GM12878 (cell line): ENCODE data around the gene SLC39A11. TPM values are rescaled to one million over a fixed set of nuclear protein-coding genes. Genes with fewer than 3 reads are reported as not detected.

Experiments
- ATAC-seq: fragments of 200-7000 bp; cut with Tn5 transposase; 3 replicates; pipeline ENCODE4 v1.9.1; 2020; ENCODE audit warnings: mild to moderate bottlenecking, moderate library complexity
- BruUV-seq: library from RNA; stranded (reverse); fragments of 400-500 nt; replicated peaks from 2 replicates; lab custom pipeline; 2021; lab: Mats Ljungman, UMichigan
- CTCF ChIA-PET: fragments of 300-600 bp; sonication (Branson Sonifier 250); formaldehyde crosslinking; extraction: SDS; loops from one replicate; lab custom pipeline; 2021; ENCODE audit warnings: inconsistent platforms; lab: Yijun Ruan, JAX
- POLR2A ChIA-PET: fragments of 350-600 bp; formaldehyde crosslinking; extraction: SDS; loops from one replicate; lab custom pipeline; 2021; ENCODE audit warnings: inconsistent platforms; lab: Charles Lee
- RAD21 ChIA-PET: fragments of 300-600 bp; sonication (Branson Sonifier 250); formaldehyde crosslinking; loops from one replicate; lab custom pipeline; 2023; ENCODE audit warnings: antibody characterized with exemption; ENCODE audit not compliant: unreplicated experiment; lab: Charles Lee
- SMC1A ChIA-PET: fragments of 300-600 bp; sonication (Branson Sonifier 250); formaldehyde crosslinking; loops from one replicate; lab custom pipeline; 2023; ENCODE audit not compliant: unreplicated experiment, uncharacterized antibody; lab: Charles Lee
- DNase-seq: peaks from one replicate; pipeline ENCODE4 v3.0.0-alpha.2; 2011; ENCODE audit warnings: low read depth, low spot score
- FAIRE-seq: peaks from 3 replicates; lab custom pipeline; 2011; peaks lifted over from hg19 to GRCh38; lab: Jason Lieb, UNC
- H2AFZ ChIP-seq: 2 replicates; pipeline ENCODE4 v1.6.0; 2011; ENCODE audit warnings: low read depth, low read length, control low read depth; ENCODE audit not compliant: control insufficient read depth
- H3K27ac ChIP-seq: 2 replicates; pipeline ENCODE4 v1.5.1; 2011; ENCODE audit warnings: control low read depth; ENCODE audit not compliant: control insufficient read depth, insufficient read depth
- H3K27me3 ChIP-seq, 2 experiments: replicated peaks in 1 of 2; 2 replicates each; pipeline versions ENCODE4 v1.6.0 to v1.6.1; 2011; ENCODE audit warnings: low read length in 1 of 2; ENCODE audit not compliant: control insufficient read depth in 2 of 2, insufficient read depth in 2 of 2
- H3K36me3 ChIP-seq, 2 experiments: 2 replicates each; pipeline ENCODE4 v1.5.1; 2011; ENCODE audit warnings: low read length in 1 of 2; ENCODE audit not compliant: control insufficient read depth in 2 of 2, insufficient read depth in 2 of 2
- H3K4me1 ChIP-seq: 2 replicates; pipeline ENCODE4 v1.6.1; 2011; ENCODE audit warnings: mild to moderate bottlenecking, low read length, moderate library complexity, mixed read lengths; ENCODE audit not compliant: control insufficient read depth, insufficient read depth
- H3K4me2 ChIP-seq: 2 replicates; pipeline ENCODE4 v1.6.0; 2011; ENCODE audit warnings: control low read depth; ENCODE audit not compliant: control insufficient read depth, insufficient read depth
- H3K4me3 ChIP-seq: fragments of 200-600 bp; sonication (generic); 2 replicates; pipeline ENCODE4 v1.5.1; 2016
- H3K79me2 ChIP-seq: 2 replicates; pipeline ENCODE4 v1.6.0; 2011; ENCODE audit warnings: low read length; ENCODE audit not compliant: control insufficient read depth, insufficient read depth
- H3K9ac ChIP-seq: 2 replicates; pipeline ENCODE4 v1.8.0; 2011; ENCODE audit warnings: low read length, control low read depth, mixed read lengths; ENCODE audit not compliant: control insufficient read depth, insufficient read depth
- H3K9me3 ChIP-seq: replicated peaks from 3 replicates; pipeline ENCODE4 v1.5.1; 2011; ENCODE audit warnings: mild to moderate bottlenecking, low read length; ENCODE audit not compliant: control insufficient read depth, insufficient read depth
- H4K20me1 ChIP-seq: 2 replicates; pipeline ENCODE4 v1.6.0; 2011; ENCODE audit not compliant: control insufficient read depth, insufficient read depth
- BRCA1 ChIP-seq: IDR thresholded peaks from 2 replicates; pipeline ENCODE4 v1.6.1; 2011; ENCODE audit warnings: low read depth, low read length, improper control_type of control experiment
- CHD2 ChIP-seq: IDR thresholded peaks from 2 replicates; pipeline ENCODE4 v1.6.1; 2011; ENCODE audit warnings: low read depth, low read length, improper control_type of control experiment, borderline replicate concordance
- GABPA ChIP-seq: IDR thresholded peaks from 2 replicates; pipeline ENCODE4 v1.6.1; 2014; ENCODE audit warnings: antibody characterized with exemption, low read depth, mild to moderate bottlenecking, inconsistent platforms
- KLF5 ChIP-seq: fragments of 450-650 bp; IDR thresholded peaks from 2 replicates; pipeline ENCODE4 v1.6.1; 2014; ENCODE audit warnings: mild to moderate bottlenecking; ENCODE audit not compliant: partially characterized antibody
- LARP7 ChIP-seq: fragments of 450-650 bp; IDR thresholded peaks from 2 replicates; pipeline ENCODE4 v1.6.1; 2017; ENCODE audit warnings: mild to moderate bottlenecking
- MXI1 ChIP-seq: fragments of 150-350 bp; IDR thresholded peaks from 2 replicates; pipeline ENCODE4 v1.6.1; 2011; ENCODE audit warnings: low read depth, mild to moderate bottlenecking, inconsistent platforms, low read length, improper control_type of control experiment
- POLR2A ChIP-seq: IDR thresholded peaks from 2 replicates; pipeline ENCODE4 v1.6.1; 2011; ENCODE audit warnings: low read depth, mild to moderate bottlenecking, low read length
- RB1 ChIP-seq: fragments of 450-650 bp; formaldehyde crosslinking; IDR thresholded peaks from 2 replicates; pipeline ENCODE4 v1.6.1; 2017; ENCODE audit warnings: mild to moderate bottlenecking, borderline replicate concordance
- SIX5 ChIP-seq: IDR thresholded peaks from 2 replicates; pipeline ENCODE4 v1.6.1; 2011; ENCODE audit warnings: mild to moderate bottlenecking, low read depth, low read length, moderate library complexity; ENCODE audit not compliant: severe bottlenecking
- STAT1 ChIP-seq: fragments of 450-650 bp; conservative IDR thresholded peaks from 2 replicates; pipeline ENCODE4 v1.6.1; 2014; ENCODE audit warnings: antibody characterized with exemption, mild to moderate bottlenecking
- TARDBP ChIP-seq: IDR thresholded peaks from 2 replicates; pipeline ENCODE4 v1.6.1; 2016; ENCODE audit warnings: borderline replicate concordance
- TCF12 ChIP-seq: IDR thresholded peaks from 2 replicates; pipeline ENCODE4 v1.6.1; 2011; ENCODE audit warnings: low read depth, mild to moderate bottlenecking, low read length
- ZBTB4 ChIP-seq: fragments of 450-650 bp; formaldehyde crosslinking; IDR thresholded peaks from 2 replicates; pipeline ENCODE4 v1.4.0; 2022; ENCODE audit warnings: mild to moderate bottlenecking, moderate library complexity
- WGBS: methylation state at CpG from one replicate; pipeline ENCODE4 v1.1.6; 2016; ENCODE audit warnings: low lambda C conversion rate; ENCODE audit not compliant: insufficient replicate concordance, insufficient coverage; ENCODE audit errors: missing lambda C conversion rate; 5-methylcytosine and 5-hydroxymethylcytosine counted together
- in situ Hi-C: fragments of 300-500 bp; cut with MboI; formaldehyde crosslinking; loops from 9 replicates; pipeline ENCODE4 v1.14.3; 2018; ENCODE audit warnings: mixed read lengths
- intact Hi-C: fragments of 100-400 bp; cut with micrococcal nuclease; formaldehyde crosslinking; loops from one replicate; pipeline ENCODE4 v1.14.2; 2022; ENCODE audit not compliant: unreplicated experiment
- polyA plus RNA-seq, 11 experiments: library from polyadenylated mRNA; depleted of rRNA in 4 of 11; unstranded in 6 of 11; stranded (reverse) in 5 of 11; fragments of >200 nt; fragmentation: Nextera tagmentation in 4 of 11; fragmentation: Illumina TruSeq in 1 of 11; extraction: Ambion mirVana in 4 of 11; extraction: Trizol in 1 of 11; gene quantifications; 1 replicate in 1 of 11; 2 replicates in 10 of 11; pipeline versions ENCODE4 v1.2.1 to v1.2.3, GENCODE V29; 2011 to 2016; ENCODE audit warnings: inconsistent platforms in 2 of 11, missing spikeins in 2 of 11, low read depth in 1 of 11
- total RNA-seq, 4 experiments: library from RNA; depleted of rRNA in 3 of 4; stranded (reverse); fragments of >200 nt in 3 of 4; fragmentation: Illumina TruSeq in 1 of 4; extraction: Trizol in 1 of 4; gene quantifications; 2 replicates each; pipeline versions ENCODE4 v1.2.1 to v1.2.3, GENCODE V29; 2013 to 2021
- TF ChIP-seq, protein P1 (sequence below): fragments of 450-650 bp; conservative IDR thresholded peaks from 2 replicates; pipeline ENCODE4 v1.6.1; 2017; ENCODE audit warnings: mild to moderate bottlenecking, moderate library complexity

Gene SLC39A11
- total and polyA plus RNA-seq, 10 of the 15 experiments (the other 5 are each of a cell fraction or from before 2014, with no cell fraction given): 8.6 to 23.8 (median 14.0) TPM

- DNase-seq: no peak
- no peak for FAIRE-seq
- H3K79me2 ChIP-seq: peaks cover 3% of the 10 kb centered on the region; the same call in 1 of the 2 replicates
- no TSS peak for BruUV-seq
- intact Hi-C loops (no loop called here), in situ Hi-C loops (no loop called here)
- no peak overlapping the region for H3K4me3 ChIP-seq
- no peak overlapping the region for H3K27ac ChIP-seq
- H3K9ac ChIP-seq: no peak overlapping the region
- POLR2A ChIA-PET: no interaction called here
- H3K9me3 ChIP-seq: peaks cover under 1% of the 10 kb centered on the region; the same call in 2 of the 3 replicates
- WGBS: 99% methylated on average over 8 of the region's 8 CpGs
- no peak overlapping the region for H2AFZ ChIP-seq
- no peaks in the 10 kb centered on the region for H3K4me1 ChIP-seq
- H4K20me1 ChIP-seq: no peaks in the 10 kb centered on the region; the same call in 1 of the 2 replicates
- H3K36me3 ChIP-seq: no peaks in the 10 kb centered on the region
- no peaks in the 10 kb centered on the region for H3K27me3 ChIP-seq
- peak; percentile 36 for ATAC-seq
- RAD21 ChIA-PET: interaction anchor here (1.1 kb wide), 1 partner anchor 31 kb away, joined by 4 read pairs; no protein-coding TSS in a partner anchor
- no peak for TF ChIP-seq MXI1
- no peak for TF ChIP-seq RB1
- TF ChIP-seq POLR2A: no peak
- peak; percentile 60; the same call in 1 of the 2 replicates for TF ChIP-seq TCF12
- no peak for TF ChIP-seq SIX5
- CTCF ChIA-PET: interaction anchor here (0.7 to 1.1 kb wide), 3 partner anchors 10 to 288 kb away, joined by 3 to 4 read pairs (median 3); no protein-coding TSS in a partner anchor
- SMC1A ChIA-PET: interaction anchor here (1.1 kb wide), 1 partner anchor 18 kb away, joined by 3 read pairs; no protein-coding TSS in a partner anchor
- no peak overlapping the region for H3K4me2 ChIP-seq
These were observed 79.2 kb downstream of the SLC39A11 start for GRCh38 chr17:73013301-73013700.

- intact Hi-C loops (no loop called here), in situ Hi-C loops (no loop called here)
- POLR2A ChIA-PET: no interaction called here
- CTCF ChIA-PET: no interaction called here
- Histone ChIP-seq H3K9me3 (no peaks in the 10 kb centered on the region), H3K27me3 (no peaks in the 10 kb centered on the region), H3K36me3 (no peaks in the 10 kb centered on the region), H3K27ac (no peak overlapping the region), H3K9ac (no peak overlapping the region), H2AFZ (no peak overlapping the region), H3K4me3 (no peak overlapping the region), H4K20me1 (no peaks in the 10 kb centered on the region; the same call in 1 of the 2 replicates), H3K4me1 (no peaks in the 10 kb centered on the region), H3K79me2 (no peaks in the 10 kb centered on the region), H3K4me2 (no peak overlapping the region)
- no TSS peak for BruUV-seq
- ATAC-seq: no peak
- SMC1A ChIA-PET: no interaction called here
- RAD21 ChIA-PET: no interaction called here
- no peak for DNase-seq
- WGBS: 54% methylated on average over 8 of the region's 8 CpGs
- FAIRE-seq: no peak
- no peak for TF ChIP-seq KLF5
- no peak for TF ChIP-seq TARDBP
- TF ChIP-seq GABPA: no peak
- TF ChIP-seq ZBTB4 (CRISPR knock-in tag): no peak
- TF ChIP-seq LARP7: no peak
- no peak for TF ChIP-seq CHD2
- no peak for TF ChIP-seq STAT1
- TF ChIP-seq, protein P1, sequence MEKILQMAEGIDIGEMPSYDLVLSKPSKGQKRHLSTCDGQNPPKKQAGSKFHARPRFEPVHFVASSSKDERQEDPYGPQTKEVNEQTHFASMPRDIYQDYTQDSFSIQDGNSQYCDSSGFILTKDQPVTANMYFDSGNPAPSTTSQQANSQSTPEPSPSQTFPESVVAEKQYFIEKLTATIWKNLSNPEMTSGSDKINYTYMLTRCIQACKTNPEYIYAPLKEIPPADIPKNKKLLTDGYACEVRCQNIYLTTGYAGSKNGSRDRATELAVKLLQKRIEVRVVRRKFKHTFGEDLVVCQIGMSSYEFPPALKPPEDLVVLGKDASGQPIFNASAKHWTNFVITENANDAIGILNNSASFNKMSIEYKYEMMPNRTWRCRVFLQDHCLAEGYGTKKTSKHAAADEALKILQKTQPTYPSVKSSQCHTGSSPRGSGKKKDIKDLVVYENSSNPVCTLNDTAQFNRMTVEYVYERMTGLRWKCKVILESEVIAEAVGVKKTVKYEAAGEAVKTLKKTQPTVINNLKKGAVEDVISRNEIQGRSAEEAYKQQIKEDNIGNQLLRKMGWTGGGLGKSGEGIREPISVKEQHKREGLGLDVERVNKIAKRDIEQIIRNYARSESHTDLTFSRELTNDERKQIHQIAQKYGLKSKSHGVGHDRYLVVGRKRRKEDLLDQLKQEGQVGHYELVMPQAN: no peak
- TF ChIP-seq BRCA1: no peak
These were observed 81.4 kb downstream of the SLC39A11 start for GRCh38 chr17:73011016-73011486.
